LNCaP clone FGC (cell line): Measurements from ENCODE around the gene ABL2.
A peak's percentile ranks its signal among the peaks of the same experiment; 100 is the strongest.

ENCODE experiments used
- DNase-seq: peaks from one replicate; pipeline ENCODE4 v3.0.0-alpha.2; 2011; ENCODE audit warnings: low read depth
- H3K4me3 ChIP-seq: 2 replicates; pipeline ENCODE4 v1.5.1; 2011; ENCODE audit warnings: mild to moderate bottlenecking, low read depth, low read length, control low read depth
- TF ChIP-seq, protein P1 (sequence below): IDR thresholded peaks from 2 replicates; pipeline ENCODE4 v1.5.1; 2012; ENCODE audit warnings: mild to moderate bottlenecking; ENCODE audit not compliant: control insufficient read depth, insufficient read depth; ENCODE audit errors: extremely low read depth

ABL2 gene

GRCh38 chr1:179095924-179096323 lies 133.6 kb downstream of the ABL2 start:
- H3K4me3 ChIP-seq: no peak overlapping the region
- TF ChIP-seq, protein P1, sequence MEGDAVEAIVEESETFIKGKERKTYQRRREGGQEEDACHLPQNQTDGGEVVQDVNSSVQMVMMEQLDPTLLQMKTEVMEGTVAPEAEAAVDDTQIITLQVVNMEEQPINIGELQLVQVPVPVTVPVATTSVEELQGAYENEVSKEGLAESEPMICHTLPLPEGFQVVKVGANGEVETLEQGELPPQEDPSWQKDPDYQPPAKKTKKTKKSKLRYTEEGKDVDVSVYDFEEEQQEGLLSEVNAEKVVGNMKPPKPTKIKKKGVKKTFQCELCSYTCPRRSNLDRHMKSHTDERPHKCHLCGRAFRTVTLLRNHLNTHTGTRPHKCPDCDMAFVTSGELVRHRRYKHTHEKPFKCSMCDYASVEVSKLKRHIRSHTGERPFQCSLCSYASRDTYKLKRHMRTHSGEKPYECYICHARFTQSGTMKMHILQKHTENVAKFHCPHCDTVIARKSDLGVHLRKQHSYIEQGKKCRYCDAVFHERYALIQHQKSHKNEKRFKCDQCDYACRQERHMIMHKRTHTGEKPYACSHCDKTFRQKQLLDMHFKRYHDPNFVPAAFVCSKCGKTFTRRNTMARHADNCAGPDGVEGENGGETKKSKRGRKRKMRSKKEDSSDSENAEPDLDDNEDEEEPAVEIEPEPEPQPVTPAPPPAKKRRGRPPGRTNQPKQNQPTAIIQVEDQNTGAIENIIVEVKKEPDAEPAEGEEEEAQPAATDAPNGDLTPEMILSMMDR: no peak
- DNase-seq: no peak

- no peak for DNase-seq
- no peak overlapping the region for H3K4me3 ChIP-seq
- TF ChIP-seq, protein P1: no peak
These were observed 134.1 kb downstream of the ABL2 start for GRCh38 chr1:179095377-179095776.

DNA sequence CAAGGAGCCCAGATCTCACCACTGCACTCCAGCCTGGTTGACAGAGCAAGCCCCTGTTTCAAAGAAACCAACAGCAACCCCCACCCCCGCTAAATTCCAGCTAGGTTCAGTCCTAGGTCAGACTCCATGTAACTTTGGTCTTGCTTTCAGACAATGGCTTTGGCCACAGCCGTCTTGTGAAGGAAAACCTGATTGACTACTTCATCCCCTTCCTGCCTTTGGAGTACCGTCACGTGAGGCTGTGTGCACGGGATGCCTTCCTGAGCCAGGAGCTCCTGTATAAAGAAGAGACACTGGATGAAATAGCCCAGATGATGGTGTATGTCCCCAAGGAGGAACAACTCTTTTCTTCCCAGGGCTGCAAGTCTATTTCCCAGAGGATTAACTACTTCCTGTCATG lies 134.7 kb downstream of the ABL2 start:
- TF ChIP-seq, protein P1: no peak

DNA sequence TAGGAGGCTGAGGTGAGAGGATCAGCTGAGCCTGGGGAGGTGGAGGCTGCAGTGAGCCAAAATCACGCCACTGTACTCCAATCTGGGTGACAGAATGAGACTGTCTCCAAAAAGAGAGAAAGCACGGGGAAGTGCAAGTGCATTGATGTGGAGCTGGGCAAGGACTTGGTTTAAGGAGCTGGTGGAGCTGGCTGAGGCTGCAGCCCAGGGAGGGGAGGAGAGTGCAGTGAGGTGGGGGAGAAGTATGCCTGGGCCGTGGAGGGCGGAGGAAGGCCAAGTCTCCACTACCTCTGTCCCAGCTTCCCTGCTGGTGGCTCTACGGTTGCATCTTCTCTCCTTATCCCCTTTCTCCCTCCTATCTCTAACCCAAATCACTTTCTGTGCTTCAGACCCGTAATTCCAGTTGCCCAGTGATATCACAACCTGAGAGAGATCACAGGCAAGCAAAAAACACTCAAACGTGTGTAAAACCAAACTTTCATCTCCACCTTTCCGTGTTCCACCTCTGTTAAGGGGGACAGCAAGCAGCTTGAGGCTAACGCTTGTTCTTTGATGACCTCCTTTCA lies 136.5 kb downstream of the ABL2 start:
- H3K4me3 ChIP-seq: no peak overlapping the region
- TF ChIP-seq, protein P1: no peak
- DNase-seq: no peak

More for the DNA sequence above, 134.7 kb downstream of the ABL2 start:
- no peak overlapping the region for H3K4me3 ChIP-seq
- DNase-seq: peak; percentile 64

- no peak for DNase-seq
- TF ChIP-seq, protein P1: no peak
- H3K4me3 ChIP-seq: no peak overlapping the region
These were observed 137.7 kb downstream of the ABL2 start for GRCh38 chr1:179091691-179092165.

DNA sequence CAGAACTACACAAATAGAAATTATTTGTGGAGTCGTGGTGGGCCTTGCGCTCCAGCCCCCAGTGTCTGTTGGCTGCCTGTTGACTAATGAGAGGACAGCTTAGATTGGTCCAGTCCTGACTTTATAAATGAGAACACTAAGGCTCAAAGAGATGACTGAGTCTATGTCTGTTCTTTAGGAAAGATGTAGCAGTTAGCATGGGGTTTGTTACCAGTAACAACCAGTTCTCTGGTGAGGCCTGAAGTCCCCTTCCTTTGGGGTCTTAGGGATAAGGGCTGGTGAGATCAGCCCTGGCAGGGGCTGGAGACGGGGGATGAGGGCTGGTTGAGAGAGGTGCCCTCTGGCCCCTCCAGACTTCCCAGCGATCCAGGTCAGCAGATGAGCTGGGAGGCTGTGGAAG lies 138.6 kb downstream of the ABL2 start:
- H3K4me3 ChIP-seq: no peak overlapping the region
- TF ChIP-seq, protein P1: no peak
- DNase-seq: no peak

GRCh38 chr1:179090522-179090921 lies 139.0 kb downstream of the ABL2 start:
- TF ChIP-seq, protein P1: no peak
- DNase-seq: no peak
- no peak overlapping the region for H3K4me3 ChIP-seq
